HepG2 (cell line): ENCODE data around the gene DNAJC30. TPM values are rescaled to one million over a fixed set of nuclear protein-coding genes. Genes with fewer than 3 reads are reported as not detected.
A peak's percentile ranks its signal among the peaks of the same experiment; 100 is the strongest.

Experiments used
- AHR ChIP-seq: IDR thresholded peaks from 2 replicates; pipeline ENCODE4 v1.6.1; 2018; ENCODE audit warnings: missing genetic modification reagents, missing compliant biosample characterization
- ARID4A ChIP-seq: sonication (generic); formaldehyde crosslinking; IDR thresholded peaks from 2 replicates; pipeline ENCODE4 v1.5.0; 2020; ENCODE audit warnings: mild to moderate bottlenecking, missing genetic modification reagents, borderline replicate concordance
- EED ChIP-seq: sonication (generic); formaldehyde crosslinking; IDR thresholded peaks from 2 replicates; pipeline ENCODE4 v1.5.0; 2020; ENCODE audit warnings: mild to moderate bottlenecking, missing genetic modification reagents
- FOXA1 ChIP-seq, 2 experiments: fragments of 450-650 bp in 1 of 2; sonication (generic) in 1 of 2; formaldehyde crosslinking in 1 of 2; IDR thresholded peaks; 2 replicates each; pipeline versions ENCODE4 v1.4.0 to v1.6.1; 2016 to 2020; ENCODE audit warnings: missing genetic modification reagents in 1 of 2
- FOXO1 ChIP-seq: sonication (generic); formaldehyde crosslinking; IDR thresholded peaks from 2 replicates; pipeline ENCODE4 v1.4.0; 2020; ENCODE audit warnings: missing genetic modification reagents
- GZF1 ChIP-seq: sonication (generic); formaldehyde crosslinking; IDR thresholded peaks from 2 replicates; pipeline ENCODE4 v1.5.1; 2020; ENCODE audit warnings: mild to moderate bottlenecking, missing genetic modification reagents
- MAFK ChIP-seq, 2 experiments: IDR thresholded peaks in 1 of 2; conservative IDR thresholded peaks in 1 of 2; 2 replicates each; pipeline ENCODE4 v1.6.1; 2011; ENCODE audit warnings: improper control_type of control experiment in 2 of 2, low read length in 2 of 2
- MTA1 ChIP-seq: sonication (generic); formaldehyde crosslinking; IDR thresholded peaks from 2 replicates; pipeline ENCODE4 v1.4.0; 2020; ENCODE audit warnings: missing genetic modification reagents, mild to moderate bottlenecking, borderline replicate concordance
- MTF2 ChIP-seq: sonication (generic); formaldehyde crosslinking; IDR thresholded peaks from 2 replicates; pipeline ENCODE4 v1.5.0; 2020; ENCODE audit warnings: missing genetic modification reagents, borderline replicate concordance
- PLRG1 ChIP-seq: fragments of 450-650 bp; conservative IDR thresholded peaks from 2 replicates; pipeline ENCODE4 v1.6.1; 2016
- SKIL ChIP-seq: sonication (generic); formaldehyde crosslinking; IDR thresholded peaks from 2 replicates; pipeline ENCODE4 v1.8.0; 2022; ENCODE audit warnings: missing genetic modification reagents, mild to moderate bottlenecking, moderate library complexity, borderline replicate concordance
- TBX2 ChIP-seq: sonication (generic); formaldehyde crosslinking; IDR thresholded peaks from 2 replicates; pipeline ENCODE4 v1.5.0; 2020; ENCODE audit warnings: missing genetic modification reagents, mild to moderate bottlenecking, borderline replicate concordance
- ZNF12 ChIP-seq: sonication (generic); formaldehyde crosslinking; IDR thresholded peaks from 2 replicates; pipeline ENCODE4 v1.5.0; 2020; ENCODE audit warnings: missing genetic modification reagents
- ZNF263 ChIP-seq: sonication (generic); formaldehyde crosslinking; IDR thresholded peaks from 2 replicates; pipeline ENCODE4 v1.4.0; 2020; ENCODE audit warnings: missing genetic modification reagents
- ZNF274 ChIP-seq: sonication (generic); formaldehyde crosslinking; IDR thresholded peaks from 2 replicates; pipeline ENCODE4 v1.5.1; 2020; ENCODE audit warnings: mild to moderate bottlenecking, missing genetic modification reagents
- ZNF292 ChIP-seq: sonication (generic); formaldehyde crosslinking; IDR thresholded peaks from 2 replicates; pipeline ENCODE4 v1.8.1; 2022; ENCODE audit warnings: mild to moderate bottlenecking, low read depth, missing genetic modification reagents, borderline replicate concordance
- ZNF577 ChIP-seq: sonication (generic); formaldehyde crosslinking; IDR thresholded peaks from 2 replicates; pipeline ENCODE4 v1.4.0; 2020; ENCODE audit warnings: mild to moderate bottlenecking, low read depth, missing genetic modification reagents, borderline replicate concordance
- ZNF768 ChIP-seq: sonication (generic); formaldehyde crosslinking; IDR thresholded peaks from 2 replicates; pipeline ENCODE4 v1.4.0; 2020; ENCODE audit warnings: missing genetic modification reagents
- ZXDC ChIP-seq: sonication (generic); formaldehyde crosslinking; IDR thresholded peaks from 2 replicates; pipeline ENCODE4 v1.5.0; 2020; ENCODE audit warnings: mild to moderate bottlenecking, missing genetic modification reagents
- polyA plus RNA-seq, 8 experiments: library from polyadenylated mRNA; depleted of rRNA in 3 of 8; stranded (reverse) in 7 of 8; unstranded in 1 of 8; fragments of >200 nt; fragmentation: Illumina TruSeq in 4 of 8; extraction: Trizol in 4 of 8; gene quantifications; 2 replicates each; pipeline versions ENCODE4 v1.2.1 to v1.2.3, GENCODE V29; 2011 to 2016; ENCODE audit warnings: low read depth in 4 of 8, missing spikeins in 1 of 8, mixed read lengths in 1 of 8; ENCODE audit not compliant: insufficient read depth in 1 of 8
- total RNA-seq, 5 experiments: library from RNA; depleted of rRNA; stranded (reverse); fragments of >200 nt; fragmentation: Illumina TruSeq; extraction: Trizol; gene quantifications; 2 replicates each; pipeline ENCODE4 v1.2.3, GENCODE V29; 2016; ENCODE audit warnings: low read depth in 1 of 5

DNAJC30 gene
- total and polyA plus RNA-seq, 2 of the 13 experiments (the other 11 are each of a cell fraction or from before 2014, with no cell fraction given): 3.3 to 3.8 TPM

- TF ChIP-seq ARID4A (CRISPR knock-in tag): peak; percentile 75; the same call in 1 of the 2 replicates
- peak; percentile 59; the same call in 1 of the 2 replicates for TF ChIP-seq ZNF12 (CRISPR knock-in tag)
- TF ChIP-seq ZNF577: no peak
- TF ChIP-seq PLRG1: no peak
- peak; percentile 84; the same call in 1 of the 2 replicates for TF ChIP-seq ZNF292
- TF ChIP-seq ZNF263 (CRISPR knock-in tag): peak; percentile 48; the same call in 1 of the 2 replicates
- TF ChIP-seq GZF1 (CRISPR knock-in tag): no peak
- TF ChIP-seq SKIL (CRISPR knock-in tag): no peak; the same call in 1 of the 2 replicates
- TF ChIP-seq EED (CRISPR knock-in tag): 0 out of 2 replicates have a peak, but pooled peaks have one; percentile 54
- TF ChIP-seq TBX2: peak; percentile 63
- peak; percentile 74; the same call in 1 of the 2 replicates for TF ChIP-seq MTA1
- TF ChIP-seq MAFK (conservative IDR thresholded peaks at IDR 0.05 in 1 of 2, IDR thresholded peaks at IDR 0.05 in 1 of 2; ENCODE audit: low read length in 2 of 2): peak; percentile 65 to 71
- TF ChIP-seq ZNF274 (CRISPR knock-in tag): no peak
- no peak for TF ChIP-seq MTF2 (CRISPR knock-in tag)
- TF ChIP-seq FOXA1 (IDR thresholded peaks at IDR 0.05): 0 out of 2 replicates have a peak, but pooled peaks have one; percentile 34
- TF ChIP-seq FOXA1 (CRISPR knock-in tag; IDR thresholded peaks at IDR 0.05): peak; percentile 93
- TF ChIP-seq ZXDC (CRISPR knock-in tag): no peak
- peak; percentile 63; the same call in 1 of the 2 replicates for TF ChIP-seq FOXO1 (CRISPR knock-in tag)
- no peak for TF ChIP-seq AHR (CRISPR knock-in tag)
- TF ChIP-seq ZNF768 (CRISPR knock-in tag): peak; percentile 85
Observed at GRCh38 chr7:73715648-73716317, 32.5 kb upstream of the DNAJC30 start (continued).
